ENCODE data around the gene HOXA2.

Gene HOXA2

DNA sequence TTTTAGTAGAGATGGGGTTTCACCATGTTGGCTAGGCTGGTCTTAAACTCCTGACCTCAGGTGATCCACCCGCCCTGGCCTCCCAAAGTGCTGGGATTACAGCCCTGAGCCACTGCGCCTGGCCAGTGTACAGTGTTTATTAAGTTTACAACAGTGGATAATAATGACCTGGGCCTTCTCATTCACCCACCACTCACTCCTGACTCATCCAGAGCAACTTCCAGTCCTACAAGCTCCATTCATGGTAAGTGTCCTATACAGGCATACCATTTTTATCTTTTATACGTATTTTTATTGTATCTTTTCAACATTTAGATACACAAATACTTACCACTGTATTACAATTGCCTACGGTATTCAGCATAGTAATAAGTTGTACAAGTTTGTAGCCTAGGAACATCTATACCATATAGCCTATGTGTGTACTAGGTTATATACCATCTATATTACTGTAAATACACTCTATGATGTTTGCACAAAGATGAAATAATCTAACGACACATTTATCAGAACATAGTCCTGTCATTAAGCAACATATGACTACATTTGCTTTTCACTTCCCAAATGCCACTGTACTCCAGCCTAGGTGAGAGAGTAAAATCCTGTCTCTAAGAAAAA, 23.8 kb downstream of the HOXA2 start:
- DNase-seq (ENCODE audit: low spot score): no peak

GRCh38 chr7:27073076-27073475, 29.4 kb downstream of the HOXA2 start:
- DNase-seq (ENCODE audit: low spot score): no peak

DNA sequence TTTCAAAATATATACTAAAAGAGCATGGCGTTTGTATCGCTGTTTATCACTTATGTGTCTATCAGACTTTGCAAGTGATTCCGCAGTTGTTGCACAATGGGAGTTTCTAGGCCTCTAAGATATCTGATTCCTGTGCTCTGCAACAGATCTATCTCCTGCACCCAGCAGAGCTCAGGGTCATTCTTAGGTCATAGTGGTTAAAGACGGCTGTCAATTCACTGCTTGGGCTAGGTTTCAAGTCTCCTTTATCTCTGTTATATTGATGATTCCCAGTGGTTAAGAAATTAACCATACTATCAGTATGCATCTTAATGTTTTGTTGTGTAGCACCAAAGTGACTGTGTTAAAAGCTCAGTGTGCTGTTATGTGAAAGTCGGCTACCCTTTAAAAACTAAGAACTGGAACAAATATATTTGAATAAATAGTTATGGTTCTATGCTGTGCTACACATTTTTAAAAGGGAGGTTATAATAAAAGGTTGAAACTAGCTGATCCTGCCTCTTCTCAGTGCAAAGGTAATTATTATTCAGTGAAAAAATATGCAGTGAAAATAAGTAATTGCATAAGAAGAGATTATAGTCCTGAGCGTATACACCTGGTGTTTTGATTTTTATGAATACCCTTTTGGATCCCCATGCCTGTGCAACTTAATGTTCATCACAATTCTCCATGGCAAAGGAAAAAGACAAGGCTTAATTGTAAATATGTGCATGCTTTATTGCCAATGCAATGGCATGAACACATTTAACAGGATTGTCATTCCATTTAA, 30.7 kb downstream of the HOXA2 start:
- DNase-seq (ENCODE audit: low spot score): no peak

DNA sequence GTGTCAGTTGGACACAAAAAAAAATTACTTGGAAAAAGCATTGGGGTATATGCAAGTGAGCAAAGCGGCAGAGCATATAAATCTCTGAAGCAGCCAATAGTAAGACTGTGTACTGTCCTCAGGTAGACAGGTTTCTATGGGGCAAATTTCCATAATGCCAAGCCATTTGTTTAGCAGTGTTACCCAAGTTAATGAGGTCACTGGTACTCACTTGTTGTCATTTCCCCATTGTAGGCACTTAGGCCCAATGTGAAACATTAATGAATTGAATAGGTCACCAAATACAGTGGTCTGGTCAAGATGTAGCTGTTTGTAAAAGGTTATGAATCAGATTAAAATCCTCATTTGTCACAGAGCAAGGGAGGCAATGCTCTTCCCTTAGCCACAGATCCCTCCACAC, 34.2 kb downstream of the HOXA2 start:
- DNase-seq (ENCODE audit: low spot score): no peak

DNA sequence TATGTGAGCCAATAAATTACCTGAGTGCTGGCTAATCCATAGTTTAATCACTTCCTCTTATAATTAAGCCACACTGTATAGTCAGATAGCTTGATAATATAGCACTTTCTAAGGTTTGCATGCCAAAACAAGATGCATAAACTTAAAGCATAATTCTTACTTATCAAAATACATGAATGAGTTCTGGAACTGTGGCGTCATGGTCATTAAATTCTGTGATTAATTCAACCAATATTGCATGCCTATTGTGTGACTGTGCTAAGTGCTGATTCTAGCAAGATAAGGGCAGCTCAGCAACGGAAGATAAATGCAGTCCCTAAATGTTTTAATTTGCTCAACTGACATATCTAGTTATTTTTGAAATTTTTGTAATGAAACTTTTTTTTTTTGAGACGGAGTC, 36.3 kb downstream of the HOXA2 start:
- no peak for DNase-seq (ENCODE audit: low spot score)

DNA sequence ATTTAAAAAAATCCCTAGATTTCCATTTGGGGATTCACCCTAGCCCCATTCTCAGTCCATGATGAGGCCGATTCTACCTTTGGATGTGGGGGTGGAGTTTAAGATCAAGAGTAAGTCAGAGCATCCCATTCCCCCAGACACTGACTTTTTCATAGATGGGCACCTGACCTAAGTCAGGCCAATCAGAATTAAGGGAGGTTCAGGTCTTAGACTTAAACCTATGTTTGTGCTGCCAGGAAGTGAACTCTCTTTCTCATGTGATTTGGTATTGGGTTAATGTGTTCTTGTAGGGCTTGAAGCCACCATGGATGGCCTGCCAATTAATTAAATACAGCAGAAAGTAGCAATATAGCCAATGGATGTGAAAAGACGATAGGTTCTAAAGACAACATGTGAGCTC, 36.8 kb downstream of the HOXA2 start:
- DNase-seq (ENCODE audit: low spot score): no peak

DNA sequence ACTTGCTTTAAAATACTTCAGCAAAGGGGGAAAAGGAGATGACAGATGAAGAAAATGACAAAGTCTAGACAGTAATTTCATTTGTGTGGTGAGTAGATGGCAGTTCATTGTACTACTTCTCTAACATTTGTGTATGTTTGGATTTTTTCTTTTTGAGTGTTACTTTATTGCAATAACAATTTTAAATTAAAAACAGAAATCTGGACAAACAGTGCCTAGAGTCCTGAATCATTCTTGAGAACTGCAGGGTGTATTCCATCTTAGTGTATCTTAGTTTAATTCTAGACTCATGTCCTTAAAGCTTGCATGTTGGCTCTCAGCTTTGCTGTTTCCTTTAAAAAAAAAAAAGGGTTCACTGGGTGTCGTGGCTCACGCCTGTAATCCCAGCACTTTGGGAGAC, 37.8 kb downstream of the HOXA2 start:
- DNase-seq (ENCODE audit: low spot score): no peak

GRCh38 chr7:27064159-27064558, 38.3 kb downstream of the HOXA2 start:
- DNase-seq (ENCODE audit: low spot score): no peak

GRCh38 chr7:27062946-27063345, 39.5 kb downstream of the HOXA2 start:
- DNase-seq (ENCODE audit: low spot score): no peak

DNA sequence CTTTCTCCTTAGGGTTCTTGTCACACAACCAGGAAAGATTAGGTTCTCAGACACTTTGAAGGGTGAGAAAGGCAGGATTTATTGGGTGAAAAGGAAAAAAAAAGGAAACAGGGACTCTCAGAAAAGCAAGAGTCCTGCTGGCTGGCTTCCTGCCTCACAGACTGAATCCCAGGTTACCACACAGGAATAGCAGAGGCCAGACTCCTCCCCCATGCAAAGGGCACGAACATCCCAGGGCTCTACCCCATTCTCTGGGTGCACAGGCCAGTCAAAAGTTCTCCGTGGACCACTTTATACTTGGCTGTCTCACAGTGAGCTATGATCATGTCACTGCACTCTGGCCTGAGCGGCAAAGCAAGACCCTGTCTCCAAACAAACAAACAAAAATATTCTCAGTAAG, 49.3 kb downstream of the HOXA2 start:
- no peak for DNase-seq (ENCODE audit: low spot score)

DNA sequence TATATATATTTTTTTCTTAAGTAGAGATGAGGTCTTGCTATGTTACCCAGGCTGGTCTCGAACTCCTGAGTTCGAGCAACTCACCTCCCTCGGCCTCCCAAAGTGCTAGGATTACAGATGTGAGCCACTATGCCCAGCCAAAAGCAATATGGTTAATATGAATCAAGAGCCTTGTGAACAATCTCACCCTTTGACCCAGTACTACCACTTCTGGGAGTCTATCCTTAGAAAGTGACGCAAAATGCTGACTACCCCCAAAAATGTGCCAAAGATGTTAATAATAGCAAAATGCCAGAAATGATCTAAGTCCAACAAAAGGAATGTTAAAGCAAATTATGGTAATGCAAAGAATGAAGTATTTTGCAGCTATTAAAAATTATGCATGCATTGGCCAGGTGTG, 51.0 kb downstream of the HOXA2 start:
- DNase-seq (ENCODE audit: low spot score): no peak

All from HuH-7.5 (cell line).